Vagina (tissue), 2 donors: ENCODE results near the gene BET1. TPM values are rescaled to one million over a fixed set of nuclear protein-coding genes. Genes with fewer than 3 reads are reported as not detected.
"Not testable (repeated sequence)": the region's sequence is repeated elsewhere in the genome, so short reads cannot be mapped to it uniquely, and the experiment has no call there.

Experiments used
- DNase-seq, 2 donors: peaks; one replicate each; pipeline ENCODE4 v3.0.0-alpha.2; 2017; ENCODE audit errors: extremely low spot score in 2 of 2
- H3K27ac ChIP-seq: fragments of 200-600 bp; sonication (generic); one replicate; pipeline ENCODE4 v1.5.1; 2019
- H3K27me3 ChIP-seq: fragments of 200-600 bp; sonication (generic); one replicate; pipeline ENCODE4 v1.5.1; 2019
- H3K36me3 ChIP-seq, 2 donors: fragments of 200-600 bp; sonication (generic); one replicate each; pipeline ENCODE4 v1.5.1; 2017 to 2019
- H3K4me1 ChIP-seq: fragments of 200-600 bp; sonication (generic); one replicate; pipeline ENCODE4 v1.5.1; 2019
- H3K4me3 ChIP-seq, 2 donors: fragments of 200-600 bp; sonication (generic); 1 replicate in 1 of 2; 2 replicates in 1 of 2; pipeline ENCODE4 v1.5.1; 2016 to 2019
- H3K9me3 ChIP-seq: fragments of 200-600 bp; sonication (generic); one replicate; pipeline ENCODE4 v1.5.1; 2019
- CTCF ChIP-seq, 3 experiments: fragments of 450-650 bp in 2 of 3; fragments of 200-600 bp in 1 of 3; sonication (generic) in 1 of 3; IDR thresholded peaks; one replicate each; pipeline ENCODE4 v1.5.1; 2017 to 2019; ENCODE audit warnings: antibody characterized with exemption in 3 of 3, mild to moderate bottlenecking in 2 of 3, moderate library complexity in 2 of 3
- POLR2A ChIP-seq, 2 donors: fragments of 450-650 bp; IDR thresholded peaks; one replicate each; pipeline ENCODE4 v1.6.1; 2017; ENCODE audit warnings: antibody characterized with exemption in 2 of 2, mild to moderate bottlenecking in 2 of 2, moderate library complexity in 2 of 2
- POLR2AphosphoS5 ChIP-seq, 2 donors: sonication (generic); formaldehyde crosslinking; IDR thresholded peaks; one replicate each; pipeline ENCODE4 v1.9.0; 2017; ENCODE audit warnings: antibody characterized with exemption in 2 of 2, mild to moderate bottlenecking in 2 of 2, low read depth in 1 of 2; ENCODE audit not compliant: insufficient read depth in 1 of 2
- intact Hi-C: fragments of 100-400 bp; cut with DNase I; formaldehyde crosslinking; loops from one replicate; pipeline ENCODE4 v1.15.1; 2023
- total RNA-seq: library from RNA; depleted of rRNA; stranded (reverse); fragments of >200 nt; gene quantifications from one replicate; pipeline ENCODE4 v1.2.3, GENCODE V29; 2016

The BET1 gene
- total RNA-seq, 1 donor from 2014 or later = 22.1 TPM

DNA sequence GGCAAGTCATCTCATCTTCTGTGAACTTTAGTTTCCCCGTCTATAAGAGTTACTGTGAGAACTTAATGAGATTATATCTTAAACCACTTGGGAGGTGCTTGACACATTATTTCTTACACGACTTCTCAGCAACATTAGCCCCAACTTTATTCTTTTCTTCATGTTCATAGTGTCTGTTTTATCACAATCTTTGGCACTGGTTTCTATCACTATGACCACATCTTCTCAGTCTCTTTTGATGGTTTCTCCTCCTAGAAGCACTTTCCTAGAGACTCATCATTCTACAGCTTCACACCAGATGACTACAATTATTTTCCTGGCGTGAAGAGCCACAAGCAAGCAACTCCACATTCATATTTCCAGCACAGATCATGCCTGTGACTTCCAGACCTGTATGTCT, 26.5 kb upstream of the BET1 start:
- DNase-seq = no peak
- Histone ChIP-seq H3K27me3 (no peaks in the 10 kb centered on the region), H3K9me3 (no peaks in the 10 kb centered on the region), H3K36me3 (no peaks in the 10 kb centered on the region), H3K4me3 (no peak overlapping the region), H3K4me1 (no peaks in the 10 kb centered on the region), H3K27ac (no peak overlapping the region)
- TF ChIP-seq POLR2AphosphoS5 (IDR thresholded peaks at IDR 0.05; ENCODE audit: insufficient read depth in 1 of 2, low read depth in 1 of 2) (no peak), CTCF (IDR thresholded peaks at IDR 0.05) (no peak), POLR2A (IDR thresholded peaks at IDR 0.05) (no peak)
- intact Hi-C loops = no loop called here

DNA sequence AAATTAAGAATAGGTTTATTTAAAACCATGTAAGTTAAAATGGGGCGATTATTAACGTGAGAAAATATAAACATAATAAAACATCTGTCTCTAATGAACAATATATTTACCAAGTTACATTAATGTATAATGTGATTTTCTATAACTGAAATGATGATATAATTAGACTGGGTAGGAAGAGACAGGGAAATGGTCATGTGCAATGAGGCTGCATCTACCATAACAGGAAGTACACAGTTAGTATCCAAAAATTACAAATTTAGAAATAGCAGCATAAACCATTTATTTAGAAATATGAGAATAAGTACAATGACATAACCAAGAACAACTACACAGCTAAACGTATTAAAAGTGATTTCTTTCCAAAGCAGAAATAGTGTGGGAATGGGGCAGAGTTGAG, 25.8 kb upstream of the BET1 start:
- DNase-seq = no peak
- no peaks in the 10 kb centered on the region for H3K27me3 ChIP-seq
- intact Hi-C loops = no loop called here
- no peak for TF ChIP-seq CTCF (IDR thresholded peaks at IDR 0.05)
- TF ChIP-seq POLR2A (IDR thresholded peaks at IDR 0.05) = no peak
- TF ChIP-seq POLR2AphosphoS5 (IDR thresholded peaks at IDR 0.05; ENCODE audit: insufficient read depth in 1 of 2, low read depth in 1 of 2) = no peak
- no peak overlapping the region for H3K27ac ChIP-seq
- no peaks in the 10 kb centered on the region for H3K4me1 ChIP-seq
- no peak overlapping the region for H3K4me3 ChIP-seq
- no peaks in the 10 kb centered on the region for H3K36me3 ChIP-seq
- H3K9me3 ChIP-seq = no peaks in the 10 kb centered on the region

DNA sequence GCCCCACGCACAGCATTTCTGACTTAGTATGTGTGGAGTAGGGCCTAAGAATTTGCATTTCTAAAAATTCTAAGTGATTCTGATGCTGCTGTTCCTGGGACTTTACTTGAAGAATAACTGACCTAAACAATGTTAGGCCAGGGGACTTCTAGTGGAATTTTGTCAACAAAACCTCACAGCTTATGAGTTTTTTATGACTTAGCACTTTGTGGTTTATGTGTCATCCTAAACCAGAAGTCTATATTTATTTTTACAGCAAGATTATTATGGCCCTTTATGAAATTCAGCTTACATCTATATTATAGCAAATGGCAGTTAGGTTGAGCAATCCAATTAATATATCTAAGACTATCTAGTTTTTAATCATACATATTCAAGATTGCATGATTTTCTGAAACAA, 24.6 kb upstream of the BET1 start:
- Histone ChIP-seq H3K4me3 (no peak overlapping the region), H3K27me3 (no peaks in the 10 kb centered on the region), H3K36me3 (no peaks in the 10 kb centered on the region), H3K9me3 (no peaks in the 10 kb centered on the region), H3K4me1 (no peaks in the 10 kb centered on the region), H3K27ac (no peak overlapping the region)
- no peak for TF ChIP-seq POLR2A (IDR thresholded peaks at IDR 0.05)
- TF ChIP-seq POLR2AphosphoS5 (IDR thresholded peaks at IDR 0.05; ENCODE audit: insufficient read depth in 1 of 2, low read depth in 1 of 2) = no peak
- TF ChIP-seq CTCF (IDR thresholded peaks at IDR 0.05) = no peak
- intact Hi-C loops = no loop called here
- no peak for DNase-seq

GRCh38 chr7:94026619-94027018, 22.5 kb upstream of the BET1 start:
- H3K27me3 ChIP-seq, H3K4me1 ChIP-seq, H3K27ac ChIP-seq, H3K9me3 ChIP-seq, DNase-seq, H3K4me3 ChIP-seq, intact Hi-C loops, H3K36me3 ChIP-seq: not testable (repeated sequence)

DNA sequence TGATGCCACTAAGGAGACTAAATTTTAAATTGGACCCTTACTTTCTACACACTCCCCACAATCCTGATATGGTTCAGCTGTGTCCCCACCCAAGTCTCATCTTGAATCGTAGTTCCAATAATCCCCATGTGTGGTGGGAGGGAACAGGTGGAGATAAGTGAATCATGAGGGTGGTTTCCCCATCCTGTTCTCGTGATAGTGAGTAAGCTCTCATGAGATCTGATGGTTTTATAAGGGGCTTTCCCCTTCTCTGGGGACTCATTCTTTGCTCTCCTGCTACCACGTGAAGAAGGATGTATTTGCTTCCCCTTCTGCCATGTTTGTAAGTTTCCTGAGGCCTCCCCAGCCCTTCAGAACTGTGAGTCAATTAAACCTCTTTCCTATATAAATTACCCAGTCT, 18.4 kb upstream of the BET1 start:
- Histone ChIP-seq H3K4me1 (no peaks in the 10 kb centered on the region), H3K9me3 (no peaks in the 10 kb centered on the region), H3K4me3 (no peak overlapping the region), H3K27ac (no peak overlapping the region), H3K27me3 (no peaks in the 10 kb centered on the region), H3K36me3 (no peaks in the 10 kb centered on the region)
- DNase-seq = no peak
- TF ChIP-seq CTCF (IDR thresholded peaks at IDR 0.05) = no peak
- TF ChIP-seq POLR2A (IDR thresholded peaks at IDR 0.05) = no peak
- TF ChIP-seq POLR2AphosphoS5 (IDR thresholded peaks at IDR 0.05; ENCODE audit: insufficient read depth in 1 of 2, low read depth in 1 of 2) = no peak
- intact Hi-C loops = no loop called here

GRCh38 chr7:94016786-94017185, 12.6 kb upstream of the BET1 start:
- no peak for DNase-seq
- intact Hi-C loops = no loop called here
- Histone ChIP-seq H3K36me3 (no peaks in the 10 kb centered on the region), H3K4me3 (no peak overlapping the region), H3K4me1 (no peaks in the 10 kb centered on the region), H3K9me3 (no peaks in the 10 kb centered on the region), H3K27ac (no peak overlapping the region), H3K27me3 (no peaks in the 10 kb centered on the region)
- TF ChIP-seq CTCF (IDR thresholded peaks at IDR 0.05) (no peak), POLR2AphosphoS5 (IDR thresholded peaks at IDR 0.05; ENCODE audit: insufficient read depth in 1 of 2, low read depth in 1 of 2) (no peak), POLR2A (IDR thresholded peaks at IDR 0.05) (no peak)
